IMR-90 (cell line): ENCODE data around the gene UROD.

Experiments
- BHLHE40 ChIP-seq: fragments of 150-350 bp; IDR thresholded peaks from 2 replicates; pipeline ENCODE4 v1.6.1; 2016; ENCODE audit warnings: mild to moderate bottlenecking, low read depth, low read length
- RCOR1 ChIP-seq: IDR thresholded peaks from 2 replicates; pipeline ENCODE4 v1.6.1; 2012; ENCODE audit warnings: mild to moderate bottlenecking, low read length, improper control_type of control experiment; ENCODE audit not compliant: insufficient replicate concordance
- SMC3 ChIP-seq: fragments of 150-350 bp; IDR thresholded peaks from 2 replicates; pipeline ENCODE4 v1.6.1; 2016; ENCODE audit warnings: low read depth, mild to moderate bottlenecking, antibody characterized with exemption, low read length, moderate library complexity
- TF ChIP-seq, protein P1 (sequence below): fragments of 150-350 bp; IDR thresholded peaks from 2 replicates; pipeline ENCODE4 v1.6.1; 2017; ENCODE audit warnings: mild to moderate bottlenecking, antibody characterized with exemption, low read length, low read depth
- TF ChIP-seq, protein P2 (sequence below): conservative IDR thresholded peaks from 2 replicates; pipeline ENCODE4 v1.5.1; 2012; ENCODE audit warnings: mild to moderate bottlenecking, low read depth, low read length, improper control_type of control experiment

DNA sequence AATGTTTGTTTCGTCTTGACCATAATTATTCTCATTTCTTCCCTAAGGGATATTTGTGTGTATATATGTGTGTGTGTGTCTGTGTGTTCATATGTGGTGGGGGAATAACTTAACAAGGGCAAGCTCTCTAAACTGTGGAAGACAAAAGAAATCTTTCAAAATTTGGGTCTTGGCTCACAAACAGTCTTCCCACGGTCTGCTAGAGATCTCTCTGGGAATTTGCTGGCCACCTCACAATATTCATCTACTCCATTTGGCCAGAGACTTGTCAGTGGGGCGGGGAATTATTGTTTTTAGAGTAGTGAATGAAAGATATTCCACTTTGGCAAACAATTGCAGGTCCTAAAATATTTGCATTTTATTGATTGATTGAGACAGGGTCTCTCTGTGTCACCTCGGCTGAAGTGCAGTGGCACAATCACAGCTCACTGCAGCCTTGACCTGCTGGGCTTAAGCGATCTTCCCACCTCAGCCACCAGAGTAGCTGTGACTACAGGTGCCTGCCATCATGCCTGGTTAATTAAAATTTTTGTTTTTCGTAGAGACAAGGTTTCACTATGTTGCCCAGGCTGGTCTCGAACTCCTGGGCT, 17.6 kb upstream of the UROD start:
- TF ChIP-seq, protein P1, sequence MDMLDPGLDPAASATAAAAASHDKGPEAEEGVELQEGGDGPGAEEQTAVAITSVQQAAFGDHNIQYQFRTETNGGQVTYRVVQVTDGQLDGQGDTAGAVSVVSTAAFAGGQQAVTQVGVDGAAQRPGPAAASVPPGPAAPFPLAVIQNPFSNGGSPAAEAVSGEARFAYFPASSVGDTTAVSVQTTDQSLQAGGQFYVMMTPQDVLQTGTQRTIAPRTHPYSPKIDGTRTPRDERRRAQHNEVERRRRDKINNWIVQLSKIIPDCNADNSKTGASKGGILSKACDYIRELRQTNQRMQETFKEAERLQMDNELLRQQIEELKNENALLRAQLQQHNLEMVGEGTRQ: no peak
- TF ChIP-seq SMC3 (no peak), RCOR1 (no peak), BHLHE40 (no peak)
- TF ChIP-seq, protein P2, sequence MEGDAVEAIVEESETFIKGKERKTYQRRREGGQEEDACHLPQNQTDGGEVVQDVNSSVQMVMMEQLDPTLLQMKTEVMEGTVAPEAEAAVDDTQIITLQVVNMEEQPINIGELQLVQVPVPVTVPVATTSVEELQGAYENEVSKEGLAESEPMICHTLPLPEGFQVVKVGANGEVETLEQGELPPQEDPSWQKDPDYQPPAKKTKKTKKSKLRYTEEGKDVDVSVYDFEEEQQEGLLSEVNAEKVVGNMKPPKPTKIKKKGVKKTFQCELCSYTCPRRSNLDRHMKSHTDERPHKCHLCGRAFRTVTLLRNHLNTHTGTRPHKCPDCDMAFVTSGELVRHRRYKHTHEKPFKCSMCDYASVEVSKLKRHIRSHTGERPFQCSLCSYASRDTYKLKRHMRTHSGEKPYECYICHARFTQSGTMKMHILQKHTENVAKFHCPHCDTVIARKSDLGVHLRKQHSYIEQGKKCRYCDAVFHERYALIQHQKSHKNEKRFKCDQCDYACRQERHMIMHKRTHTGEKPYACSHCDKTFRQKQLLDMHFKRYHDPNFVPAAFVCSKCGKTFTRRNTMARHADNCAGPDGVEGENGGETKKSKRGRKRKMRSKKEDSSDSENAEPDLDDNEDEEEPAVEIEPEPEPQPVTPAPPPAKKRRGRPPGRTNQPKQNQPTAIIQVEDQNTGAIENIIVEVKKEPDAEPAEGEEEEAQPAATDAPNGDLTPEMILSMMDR: no peak
